ENCODE results near the gene SNRPD1.
"Not testable (repeated sequence)": the region's sequence is repeated elsewhere in the genome, so short reads cannot be mapped to it uniquely, and the experiment has no call there.

The SNRPD1 gene

DNA sequence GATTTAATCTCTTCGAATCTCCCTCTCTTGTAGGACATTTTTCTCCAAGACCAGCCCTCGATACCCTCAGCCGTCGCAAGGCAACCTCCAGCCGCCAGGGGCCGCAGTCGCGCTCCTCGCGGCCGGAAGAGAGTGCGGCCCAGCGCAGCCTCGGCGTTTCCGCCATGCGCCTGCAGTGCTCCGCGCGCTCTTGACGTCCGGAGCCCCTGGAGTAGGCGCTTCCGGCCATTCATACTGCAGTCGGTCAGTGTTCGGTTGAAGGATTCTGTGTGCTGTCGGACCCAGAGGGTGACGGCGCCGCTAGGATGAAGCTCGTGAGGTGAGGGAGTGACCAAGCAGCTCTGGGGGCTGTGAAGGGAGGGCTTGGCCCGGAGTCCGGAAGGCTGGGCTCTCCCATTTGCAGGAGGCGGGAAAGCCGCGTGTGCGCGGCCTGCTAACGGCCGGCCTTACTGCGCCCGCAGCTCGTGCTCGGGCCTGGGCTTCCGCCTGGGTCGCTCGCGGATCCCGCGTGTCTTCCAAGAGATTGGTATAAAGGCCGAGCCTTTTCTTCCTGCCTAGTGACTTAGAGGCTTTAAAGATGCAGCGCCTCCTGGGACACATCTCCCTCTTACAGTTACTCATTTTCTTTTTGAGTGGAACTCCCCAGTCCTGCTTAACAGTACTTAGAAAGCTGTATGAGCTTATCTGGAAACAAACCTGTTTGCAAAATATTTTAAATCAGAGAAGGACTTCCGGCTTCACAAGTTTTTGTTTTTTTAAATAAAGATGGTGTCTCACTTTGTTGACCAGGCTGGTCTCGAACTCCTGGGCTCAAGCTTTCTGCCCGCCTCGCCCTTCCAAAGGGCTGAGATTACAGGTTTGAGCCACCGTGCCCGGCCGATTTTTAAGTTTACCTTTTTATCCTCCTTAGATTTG lies at the start of gene SNRPD1:
TSS of gene SNRPD1 (plus strand) at position 190 of the 915 bp plus-strand sequence. CDS start at position 306, 116 bp downstream.
- DNase-seq, result peak; percentile 90

DNA sequence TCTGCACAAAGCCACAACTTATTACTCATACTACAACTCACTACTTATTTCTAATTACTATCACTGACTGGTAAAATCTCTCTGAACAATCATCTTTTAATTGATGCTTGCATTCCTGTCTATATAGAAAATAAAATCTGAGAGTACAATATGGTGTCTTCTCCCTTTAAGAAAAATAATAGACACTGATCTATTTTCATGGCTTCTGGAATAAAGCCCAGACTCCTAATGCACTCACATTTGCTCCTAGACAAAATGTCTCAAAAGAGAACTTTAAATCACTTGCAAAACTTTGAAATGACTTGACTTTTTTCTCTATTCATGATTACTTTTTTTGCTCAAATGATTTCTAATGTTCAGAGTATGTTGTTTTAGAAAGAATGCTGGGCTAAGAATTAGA lies 40.3 kb upstream of the SNRPD1 start:
- DNase-seq, result no peak

DNA sequence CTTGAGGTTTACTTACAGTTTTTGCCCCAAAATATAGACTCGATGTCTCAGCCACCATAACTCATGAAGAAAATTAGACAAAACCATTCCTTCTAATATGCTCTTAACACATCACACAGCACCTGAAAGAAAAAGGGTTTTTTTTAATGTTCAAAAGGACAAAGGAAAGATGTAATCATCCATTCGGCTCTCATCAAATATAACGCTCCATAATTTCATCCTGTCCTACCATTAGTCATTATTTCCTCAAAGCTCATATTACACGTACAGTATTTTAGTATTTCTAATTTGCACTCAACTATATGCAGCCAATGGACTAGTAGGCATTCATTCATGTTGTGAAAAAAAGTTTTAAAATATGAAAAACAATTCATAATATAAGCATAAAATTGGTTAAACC lies 36.5 kb upstream of the SNRPD1 start:
- DNase-seq, result no peak

DNA sequence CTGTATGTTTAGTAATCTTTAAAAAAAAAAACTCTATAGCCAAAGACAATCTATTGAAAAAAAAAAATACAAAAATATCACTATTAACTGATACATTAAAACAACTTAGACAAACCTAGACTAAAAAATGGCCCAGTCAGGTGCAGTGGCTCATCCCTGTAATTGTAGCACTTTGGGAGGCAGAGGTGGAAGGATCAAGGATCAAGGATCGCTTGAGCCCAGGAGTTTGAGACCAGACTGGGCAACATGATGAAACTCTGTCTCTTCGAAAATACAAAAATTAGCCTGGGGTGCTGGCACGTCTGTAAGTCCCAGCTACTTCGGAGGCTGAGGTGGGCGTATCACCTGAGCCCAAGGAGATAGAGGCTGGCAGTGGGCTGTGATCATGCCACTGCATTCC lies 27.7 kb upstream of the SNRPD1 start:
- DNase-seq, result no peak

DNA sequence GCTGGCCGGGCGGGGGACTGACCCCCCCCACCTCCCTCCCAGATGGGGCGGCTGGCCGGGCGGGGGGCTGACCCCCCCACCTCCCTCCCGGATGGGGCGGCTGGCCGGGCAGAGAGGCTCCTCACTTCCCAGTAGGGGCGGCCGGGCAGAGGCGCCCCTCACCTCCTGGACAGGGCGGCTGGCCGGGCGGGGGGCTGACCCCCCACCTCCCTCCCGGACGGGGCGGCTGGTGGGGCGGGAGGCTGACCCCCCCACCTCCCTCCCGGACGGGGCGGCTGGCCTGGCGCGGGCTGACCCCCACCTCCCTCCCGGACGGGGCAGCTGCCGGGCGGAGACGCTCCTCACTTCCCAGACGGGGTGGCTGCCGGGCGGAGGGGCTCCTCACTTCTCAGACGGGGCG lies 19.8 kb upstream of the SNRPD1 start:
- DNase-seq, result not testable (repeated sequence)

DNA sequence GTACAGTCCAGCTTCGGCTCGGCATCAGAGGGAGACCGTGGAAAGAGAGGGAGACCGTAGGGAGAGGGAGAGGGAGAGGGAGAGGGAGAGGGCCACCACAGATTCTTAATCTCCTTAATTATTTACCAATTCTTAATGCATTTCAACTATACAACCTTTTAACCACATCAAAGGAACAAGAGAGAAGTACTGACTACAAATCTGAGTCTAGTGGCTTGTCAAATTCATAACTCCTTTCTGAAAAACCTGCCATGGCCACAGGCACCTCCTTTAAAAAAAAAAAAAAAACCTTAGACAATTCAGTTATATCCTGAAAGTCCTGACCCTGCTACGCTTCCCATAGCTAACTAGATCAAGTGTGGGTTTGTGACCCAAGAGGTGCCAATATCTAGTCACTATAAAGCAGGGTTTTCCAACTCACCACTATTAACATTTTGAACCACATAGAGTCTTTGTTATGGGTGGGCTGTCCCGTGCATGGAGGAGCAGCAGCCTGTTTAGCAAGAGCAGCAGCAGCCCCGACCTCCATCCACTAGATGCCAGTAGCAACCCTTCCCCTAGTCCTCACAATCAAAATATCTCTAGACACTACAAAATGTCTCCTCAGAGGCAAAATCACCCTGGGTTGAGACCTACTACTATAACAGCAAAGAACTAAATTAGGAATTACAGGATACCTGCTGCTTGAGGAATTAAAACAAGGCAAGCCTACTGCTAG lies 18.4 kb upstream of the SNRPD1 start:
- no peak for DNase-seq

DNA sequence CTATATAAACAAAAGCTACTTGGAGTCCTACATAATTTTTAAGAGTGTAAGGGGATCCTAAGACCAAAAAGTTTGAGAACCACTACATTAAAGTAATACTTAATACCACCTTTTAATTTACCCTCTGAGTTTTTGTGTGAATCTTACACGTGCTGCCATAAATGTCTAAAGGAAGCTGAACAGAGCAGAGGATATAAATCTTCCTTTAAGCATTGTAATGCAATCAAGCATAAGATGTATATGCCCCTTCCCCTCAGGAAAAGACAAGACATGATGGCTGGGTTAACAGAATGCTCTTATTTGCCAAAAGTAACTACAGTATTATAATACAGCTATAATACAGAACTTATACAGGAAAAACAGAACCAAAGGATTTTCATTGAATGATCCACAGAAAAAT lies 14.5 kb upstream of the SNRPD1 start:
- no peak for DNase-seq

DNA sequence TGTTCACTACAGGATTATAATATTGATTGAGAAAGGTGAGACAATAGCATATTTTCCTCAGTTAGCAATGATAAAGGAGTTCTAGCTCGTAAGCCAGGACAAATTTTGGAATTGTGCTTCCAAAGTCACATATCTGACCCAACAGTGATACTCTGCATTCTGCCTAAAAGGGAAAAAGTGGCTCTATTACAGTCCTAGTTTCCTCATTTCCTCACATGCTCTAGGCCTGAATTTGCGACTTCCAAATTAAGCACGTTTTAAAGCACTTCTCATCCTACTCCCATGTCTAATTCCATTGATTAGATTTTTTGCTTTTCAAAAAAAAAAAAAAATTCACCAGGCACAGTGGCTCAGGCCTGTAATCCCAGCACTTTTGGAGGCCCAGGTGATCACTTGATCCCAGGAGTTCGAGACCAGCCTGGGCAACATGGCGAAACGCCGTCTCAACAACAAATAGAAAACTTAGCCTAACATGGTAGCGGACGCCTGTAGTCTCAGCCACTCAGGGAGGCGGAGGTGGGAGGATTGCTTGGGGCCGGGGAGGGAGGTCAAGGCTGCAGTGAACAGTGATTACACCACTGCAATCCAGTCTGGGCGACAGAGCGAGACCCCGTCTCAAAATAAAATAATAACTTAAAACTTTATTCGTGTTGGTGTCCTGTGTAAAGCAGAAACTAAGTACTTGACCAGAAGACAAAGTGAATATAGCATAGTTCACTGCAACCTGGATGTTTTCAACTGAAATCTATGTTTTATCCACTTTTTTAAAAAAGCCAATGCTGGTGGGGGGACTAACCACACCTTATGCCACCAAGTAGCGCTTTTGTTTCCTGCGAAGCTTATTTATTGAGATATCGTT lies 13.2 kb upstream of the SNRPD1 start:
- DNase-seq, result no peak

DNA sequence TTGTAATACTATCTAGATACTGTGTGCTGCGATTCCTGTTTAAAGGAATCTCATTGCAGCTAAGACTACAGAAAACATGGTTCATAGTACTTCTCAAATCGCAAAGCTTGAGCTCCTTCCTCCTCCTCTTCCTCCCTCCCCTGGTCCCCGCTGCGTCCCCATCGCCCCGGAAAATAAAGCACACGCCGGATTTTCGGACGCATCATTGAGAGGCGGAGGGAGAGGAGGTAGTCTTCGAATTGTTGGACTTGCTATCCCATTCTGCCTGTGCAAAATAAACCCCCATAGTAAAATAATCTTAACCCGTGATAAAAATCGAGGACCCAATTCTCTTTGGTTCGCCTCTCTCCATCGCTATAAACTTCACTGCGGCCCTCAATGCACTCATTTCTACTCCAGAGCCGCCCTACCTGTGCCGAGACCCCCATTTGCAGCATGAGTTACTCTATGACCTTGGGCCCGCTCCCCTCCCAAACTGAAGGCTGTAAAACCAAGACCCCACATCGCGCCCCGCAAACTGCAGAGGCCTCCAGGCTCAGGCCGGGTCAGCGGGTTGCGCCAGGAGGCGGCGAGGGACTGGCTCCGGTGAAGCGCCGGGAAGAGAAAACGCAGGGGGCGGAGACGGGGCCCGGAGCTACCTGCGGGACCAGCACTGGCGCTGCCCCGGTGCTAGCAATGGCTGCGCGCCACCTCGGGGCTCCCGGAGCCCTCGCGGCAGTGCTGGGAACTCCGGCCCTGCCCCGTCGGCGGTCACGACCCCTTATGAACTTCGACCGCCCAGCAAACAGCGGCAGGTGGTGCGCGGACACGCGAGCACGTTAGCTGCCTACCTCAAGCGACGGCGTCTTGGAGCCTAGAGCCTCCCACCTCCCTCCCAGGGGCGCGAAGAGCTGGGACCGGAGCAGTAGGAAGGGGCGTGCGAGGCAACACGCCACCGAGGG lies 12.3 kb upstream of the SNRPD1 start:
- peak; percentile 25 for DNase-seq

DNA sequence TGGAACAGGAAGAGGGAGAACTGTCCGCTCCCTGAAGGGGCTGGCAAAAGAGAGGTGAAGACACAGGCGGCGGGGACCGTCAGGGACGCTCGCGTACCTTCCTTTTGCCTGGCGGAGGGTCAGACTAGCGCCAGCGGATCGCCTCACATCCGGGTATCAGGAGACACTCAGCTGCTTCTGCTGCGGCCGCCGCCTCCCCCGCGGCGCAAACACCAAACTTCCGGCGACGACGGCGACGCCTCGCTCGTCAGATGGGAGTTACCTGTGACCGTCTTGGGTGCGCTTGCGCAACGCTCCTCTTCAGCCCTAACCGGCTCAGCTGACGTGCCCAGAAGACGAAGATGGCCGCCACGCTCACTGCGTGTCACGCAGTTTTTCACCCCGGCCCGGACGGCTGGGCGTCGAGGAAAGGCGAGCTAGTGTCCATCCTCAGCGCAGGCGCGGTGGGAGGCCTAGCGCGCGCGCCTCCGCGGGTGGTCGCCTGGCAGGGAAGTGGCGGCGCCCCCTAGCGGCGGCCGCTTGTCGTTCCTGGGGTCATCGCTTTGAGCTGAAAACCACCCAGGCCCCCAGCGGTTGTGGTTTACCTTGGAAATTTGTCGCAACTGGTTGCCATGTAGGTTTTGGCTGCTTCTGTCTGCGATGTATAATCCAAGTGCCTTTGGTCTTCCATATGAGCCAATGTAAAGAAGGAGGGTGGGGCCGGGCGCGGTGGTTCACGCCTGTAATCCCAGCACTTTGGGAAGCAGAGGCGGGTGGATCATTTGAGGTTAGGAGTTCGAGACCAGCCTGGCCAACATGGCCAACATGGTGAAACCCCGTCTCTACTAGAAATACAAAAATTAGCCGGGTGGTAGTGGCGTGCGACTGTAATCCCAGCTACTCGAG lies 11.3 kb upstream of the SNRPD1 start, which contains the start of gene ESCO1:
TSS of gene ESCO1 (minus strand) at position 179 of the 885 bp plus-strand sequence. CDS start 25,861 bp downstream, outside the sequence.
- peak; percentile 98 for DNase-seq

DNA sequence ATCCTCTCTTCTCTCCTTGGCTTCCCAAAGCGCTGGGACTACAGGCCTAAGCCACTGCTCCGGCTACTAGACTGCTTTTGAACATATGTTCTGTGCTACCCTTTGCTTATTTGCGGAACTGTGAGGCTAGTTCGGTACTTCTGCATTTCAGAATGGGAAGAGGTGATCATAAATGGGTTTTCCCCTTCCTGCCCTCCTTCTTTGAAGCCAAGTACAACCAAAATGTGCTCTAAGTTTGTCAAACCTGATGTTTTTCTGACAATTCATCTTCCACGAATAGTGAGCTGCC lies 9.9 kb upstream of the SNRPD1 start:
- DNase-seq, result no peak

DNA sequence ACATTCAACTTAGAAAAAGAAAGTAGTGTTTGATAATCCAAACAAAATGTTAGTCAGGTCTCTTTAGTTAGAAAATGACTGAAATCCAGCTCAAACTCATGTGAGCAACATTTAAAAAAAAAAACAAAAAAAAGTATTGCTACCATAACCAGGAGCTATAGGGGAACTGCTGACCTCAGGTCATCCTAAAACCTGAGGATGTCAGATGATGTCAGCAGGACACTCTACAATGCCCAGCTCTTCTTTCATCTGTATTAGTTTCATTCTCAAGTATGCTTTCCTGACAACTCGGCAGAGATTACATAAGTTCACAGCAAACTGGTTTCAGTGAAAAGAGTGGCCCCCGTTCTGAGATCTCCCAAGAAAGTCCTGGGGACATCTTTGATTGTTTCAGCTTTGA lies 7.4 kb upstream of the SNRPD1 start:
- DNase-seq, result no peak

DNA sequence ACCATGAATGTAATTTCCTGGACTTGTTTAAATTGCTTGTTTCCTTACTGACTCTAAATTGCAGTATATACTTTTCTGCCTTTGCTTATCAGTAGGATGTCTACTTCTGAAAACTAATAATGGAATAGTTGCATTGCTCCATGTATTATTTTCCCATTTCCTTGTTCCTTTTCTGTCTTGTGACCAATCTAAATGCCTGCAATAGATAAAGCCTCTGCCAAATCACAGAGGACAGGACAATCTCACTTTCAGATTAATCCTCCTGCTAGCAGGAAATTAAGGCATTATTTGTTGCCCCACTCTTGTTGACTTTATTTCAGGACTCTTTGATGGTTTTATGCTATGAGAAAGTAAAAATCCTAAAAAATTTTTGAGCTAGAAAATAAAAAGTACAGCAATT lies 6.9 kb upstream of the SNRPD1 start:
- no peak for DNase-seq

DNA sequence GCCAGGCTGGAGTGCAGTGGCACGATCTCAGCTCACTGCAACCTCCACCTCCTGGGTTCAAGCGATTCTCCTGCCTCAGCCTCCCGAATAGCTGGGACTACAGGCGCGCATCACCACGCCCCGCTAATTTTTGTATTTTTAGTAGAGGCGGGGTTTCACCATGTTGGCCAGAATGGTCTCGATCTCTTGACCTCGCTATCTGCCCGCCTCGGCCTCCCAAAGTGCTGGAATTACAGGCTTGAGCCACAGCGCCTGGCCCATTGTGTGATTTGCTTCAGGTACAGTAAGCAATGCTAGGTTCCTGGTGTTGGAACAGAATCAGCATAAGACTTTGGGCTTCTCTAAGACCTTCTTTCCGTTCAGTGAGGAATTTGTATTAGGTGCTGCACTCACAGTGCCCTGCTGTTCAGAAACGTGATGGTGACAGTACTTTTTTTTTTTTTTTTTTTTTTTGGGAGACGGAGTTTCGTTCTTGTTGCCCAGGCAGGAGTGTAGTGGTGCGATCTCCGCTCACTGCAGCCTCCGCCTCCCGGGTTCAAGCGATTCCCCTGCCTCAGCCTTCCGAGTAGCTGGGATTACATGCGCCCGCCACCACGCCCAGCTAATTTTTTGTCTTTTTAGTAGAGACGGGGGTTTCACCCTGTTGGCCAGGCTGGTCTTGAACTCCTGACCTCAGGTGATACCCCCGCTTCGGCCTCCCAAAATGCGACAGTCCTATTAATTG lies 551 bp upstream of the SNRPD1 start:
- not testable (repeated sequence) for DNase-seq

DNA sequence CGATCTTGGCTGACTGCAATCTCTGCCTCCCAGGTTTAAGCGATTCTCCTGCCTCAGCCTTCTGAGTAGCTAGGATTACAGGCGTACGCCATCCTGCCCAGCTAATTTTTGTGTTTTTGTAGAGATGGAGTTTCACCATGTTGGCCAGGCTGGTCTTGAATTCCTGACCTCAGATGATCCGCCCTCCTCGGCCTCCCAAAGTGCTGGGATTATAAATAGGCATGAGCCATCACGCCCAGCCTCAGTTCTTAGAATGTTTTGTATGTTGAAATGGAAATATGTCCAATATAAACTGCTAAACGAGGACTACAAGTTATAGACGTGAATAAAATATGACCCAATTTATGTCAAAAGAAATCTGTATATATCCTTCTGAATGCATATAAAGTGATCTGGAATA lies 9.5 kb downstream of the SNRPD1 start:
- DNase-seq, result not testable (repeated sequence)

DNA sequence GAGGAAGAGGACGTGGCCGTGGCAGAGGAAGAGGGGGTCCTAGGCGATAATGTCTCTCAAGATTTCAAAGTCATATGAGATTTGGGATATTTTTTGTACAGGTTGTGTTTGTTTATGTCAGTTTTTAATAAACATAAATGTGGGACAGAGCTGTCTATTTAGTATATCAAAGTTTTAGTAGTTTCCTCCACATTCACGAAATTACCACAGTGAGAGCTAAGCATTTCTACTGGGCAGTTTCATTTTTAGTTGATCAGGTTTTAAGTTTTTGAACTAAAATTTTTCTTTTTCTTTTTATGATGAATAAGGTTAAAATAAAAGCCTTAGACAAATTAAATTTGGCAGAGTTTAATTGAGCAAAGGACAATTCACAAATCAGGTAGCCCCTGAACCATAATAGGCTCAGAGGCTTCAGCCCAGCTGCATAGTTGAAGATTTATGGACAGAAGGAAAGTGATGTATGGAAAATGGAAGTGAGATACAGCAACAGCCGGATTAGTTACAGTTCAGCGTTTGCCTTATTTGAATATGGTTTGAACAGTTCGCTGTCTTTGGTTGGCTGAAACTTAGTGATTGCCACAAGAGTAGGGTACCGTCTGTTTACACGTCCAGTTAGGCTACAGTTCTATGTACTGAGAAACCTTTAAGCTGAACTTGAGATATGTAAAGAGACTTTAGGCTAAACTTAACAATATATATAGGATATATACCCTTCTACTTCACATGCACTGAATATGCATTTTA lies 17.1 kb downstream of the SNRPD1 start:
- DNase-seq, result no peak

DNA sequence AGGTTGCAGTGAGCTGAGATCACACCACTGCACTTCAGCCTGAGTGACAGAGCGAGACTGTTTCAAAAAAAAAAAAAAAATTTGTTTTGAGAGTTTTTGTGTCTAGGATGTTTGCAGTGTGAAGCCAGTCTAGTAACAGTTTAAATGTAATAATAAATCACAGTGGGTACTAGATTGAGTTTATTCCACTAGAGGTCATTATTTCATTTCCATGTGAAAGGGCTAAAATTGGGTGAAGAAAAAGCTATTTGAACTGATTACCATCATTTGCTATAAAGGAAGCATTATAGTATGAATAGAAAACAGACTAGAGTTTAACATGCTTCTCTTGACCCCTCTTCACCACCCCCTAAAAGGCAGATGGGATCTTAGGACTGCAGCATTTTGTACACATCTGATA lies 20.3 kb downstream of the SNRPD1 start:
- DNase-seq, result no peak

DNA sequence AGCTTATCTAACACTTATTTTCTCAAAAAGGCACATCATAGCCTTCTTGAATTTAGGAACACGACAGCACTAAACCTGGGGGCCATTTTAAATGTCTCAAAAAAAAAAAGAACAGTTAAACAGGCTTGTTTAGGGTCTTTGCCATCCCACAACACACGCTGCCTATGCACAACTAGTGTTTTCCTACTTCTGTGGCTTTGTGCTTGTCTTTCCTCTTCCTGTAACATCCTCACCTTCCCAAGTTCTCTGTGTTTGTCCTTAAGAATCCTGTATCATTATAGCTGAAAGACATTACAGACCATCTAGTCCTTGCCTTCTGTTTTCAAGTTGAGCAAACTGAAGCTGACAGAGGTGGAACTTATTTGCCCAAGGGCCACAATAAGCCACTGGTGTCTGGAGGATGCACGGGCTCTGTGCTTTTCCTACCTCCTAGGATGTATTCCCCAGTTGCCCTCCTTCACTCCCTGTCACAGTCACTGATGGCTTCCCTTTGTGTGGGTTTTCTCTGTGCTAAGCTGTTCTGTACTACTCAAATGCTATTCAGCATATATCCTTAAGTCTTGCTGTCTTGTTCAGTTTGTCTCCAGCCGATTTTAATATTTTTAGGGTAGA lies 22.6 kb downstream of the SNRPD1 start:
- DNase-seq, result no peak

DNA sequence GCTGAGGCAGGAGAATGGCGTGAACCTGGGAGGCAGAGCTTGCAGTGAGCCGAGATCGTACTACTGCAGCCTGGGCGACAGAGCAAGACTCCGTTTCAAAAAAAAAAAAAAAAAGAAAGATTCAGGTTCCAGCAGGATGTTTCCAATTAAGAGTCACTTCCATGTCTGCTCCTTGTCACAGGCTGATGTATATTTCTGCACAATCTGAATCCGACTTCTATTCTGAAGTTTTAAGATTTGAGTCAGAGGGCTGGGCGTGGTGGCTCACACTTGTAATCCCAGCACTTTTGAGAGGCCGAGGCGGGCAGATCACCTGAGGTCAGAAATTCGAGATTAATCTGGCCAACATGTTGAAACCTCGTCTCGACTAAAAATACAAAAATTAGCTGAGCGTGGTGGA lies 24.7 kb downstream of the SNRPD1 start:
- no peak for DNase-seq
